Stimulated activated CD4-positive, alpha-beta T cell treated with anti-CD3 and anti-CD28 coated beads, Interleukin-12 subunit alpha, Interleukin-12 subunit beta, amount 100 ng/mL, for 4 hours (primary cell): ENCODE measurements around the gene RNF217.
"Not testable (repeated sequence)": the region's sequence is repeated elsewhere in the genome, so short reads cannot be mapped to it uniquely, and the experiment has no call there.

Experiments used
- DNase-seq: peaks from one replicate; pipeline ENCODE4 v3.0.0-alpha.2; 2020

The RNF217 gene

DNA sequence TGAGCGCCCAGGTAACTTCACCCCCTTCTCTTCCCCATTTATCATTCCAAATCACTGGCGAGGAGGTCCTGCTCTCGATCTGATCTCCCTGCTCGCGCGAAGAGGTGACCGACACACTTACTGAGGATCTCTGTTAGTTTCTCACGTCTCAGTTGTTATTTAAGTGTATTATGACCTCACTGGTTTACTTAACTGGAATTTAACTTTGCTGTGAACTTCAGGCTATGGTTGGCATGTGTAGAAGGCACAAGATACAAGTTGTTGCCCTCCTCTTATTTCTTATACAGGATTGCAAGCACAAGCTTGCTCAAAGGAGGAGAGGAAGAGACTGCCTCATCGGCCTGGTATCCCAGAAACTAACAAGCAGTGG is 1.2 kb downstream of the RNF217 start:
- DNase-seq, result no peak

DNA sequence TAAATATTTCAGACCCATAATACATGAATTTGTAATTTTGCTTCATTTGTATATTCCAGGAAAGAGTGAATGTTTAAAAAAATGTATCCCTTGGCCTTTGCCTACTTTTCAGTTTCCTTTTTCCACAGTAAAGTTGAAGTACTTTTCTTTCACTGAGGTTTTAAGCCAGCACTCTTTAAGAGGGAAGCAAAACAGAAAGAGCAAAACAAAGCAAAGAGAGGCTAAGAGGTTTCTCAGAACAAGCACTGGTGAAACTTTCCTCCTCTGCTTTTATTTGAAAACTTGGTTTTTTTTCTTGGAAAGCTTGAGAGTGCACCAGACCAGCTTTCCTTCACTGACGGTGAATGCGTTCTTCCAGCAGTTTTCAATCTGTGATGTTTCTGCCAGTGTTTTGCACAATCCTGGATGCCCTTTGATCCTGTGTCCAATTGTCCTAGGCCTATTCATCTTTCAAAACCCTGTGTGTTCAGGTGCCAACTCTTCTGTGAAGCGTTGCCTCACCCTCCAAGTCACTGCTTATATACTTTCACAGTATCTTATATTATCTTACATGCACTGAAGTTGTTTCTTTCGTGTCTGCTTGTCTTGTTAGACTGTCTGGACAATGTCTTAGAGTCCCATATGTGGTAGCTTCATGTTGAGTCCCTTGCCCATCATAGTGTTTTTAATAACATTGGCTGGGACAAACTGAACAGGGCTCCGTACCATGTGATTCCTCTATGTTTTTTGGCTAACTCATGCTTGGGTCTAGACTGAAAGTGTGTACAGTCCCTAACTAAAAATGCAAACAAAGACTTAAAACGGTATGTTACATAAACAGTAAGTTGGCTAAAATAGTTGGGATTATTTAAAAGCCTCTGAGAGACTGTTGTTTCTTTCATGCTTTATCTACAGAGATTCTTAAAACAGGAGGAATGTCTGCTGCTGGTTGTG is 1.9 kb downstream of the RNF217 start:
- no peak for DNase-seq

DNA sequence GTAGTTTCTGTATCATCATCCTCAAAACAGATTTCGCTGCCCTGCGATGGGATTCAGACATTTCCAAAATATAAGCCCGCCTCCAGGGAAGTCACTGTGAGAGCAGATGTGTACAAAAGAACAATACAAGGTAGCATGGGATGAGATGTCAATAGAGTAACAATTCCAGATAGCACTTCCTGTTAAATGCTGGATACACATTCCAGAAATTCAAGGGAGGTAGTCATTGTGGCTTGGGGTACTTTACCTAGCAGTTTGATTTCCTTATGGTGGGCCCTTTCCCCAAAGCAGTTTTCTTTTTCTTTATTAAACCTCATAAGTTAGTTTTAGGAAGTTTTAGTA is 2.5 kb downstream of the RNF217 start:
- no peak for DNase-seq

- DNase-seq, result not testable (repeated sequence)
Observed at GRCh38 chr6:124965424-124965850, 3.2 kb downstream of the RNF217 start.

- no peak for DNase-seq
Observed at GRCh38 chr6:124967444-124967843, 5.2 kb downstream of the RNF217 start.

GRCh38 chr6:124968401-124968800 is 6.2 kb downstream of the RNF217 start:
- DNase-seq, result no peak

- DNase-seq, result no peak
Observed at GRCh38 chr6:124970243-124970642, 8.0 kb downstream of the RNF217 start.

- DNase-seq, result no peak
Observed at GRCh38 chr6:124970763-124971162, 8.5 kb downstream of the RNF217 start.

DNA sequence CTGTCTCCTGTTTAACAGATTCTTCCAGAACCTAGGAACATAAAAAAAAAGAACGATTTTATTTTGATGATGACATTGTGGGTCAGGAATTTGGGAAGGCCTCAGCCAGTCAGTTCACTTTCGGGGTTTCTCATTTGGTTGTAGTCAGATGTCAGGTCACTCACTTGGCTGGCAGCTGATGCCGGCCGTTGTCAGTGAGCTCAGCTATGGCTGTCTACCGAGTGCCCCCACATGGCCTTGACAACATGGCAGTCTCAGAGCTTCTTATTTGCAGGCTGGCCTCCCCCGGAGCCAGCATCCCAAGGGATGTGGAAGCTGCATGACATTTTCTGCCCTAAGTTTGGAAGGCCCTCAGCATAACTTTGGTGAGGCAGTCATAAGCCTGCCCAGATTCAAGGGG is 11.5 kb downstream of the RNF217 start:
- no peak for DNase-seq

DNA sequence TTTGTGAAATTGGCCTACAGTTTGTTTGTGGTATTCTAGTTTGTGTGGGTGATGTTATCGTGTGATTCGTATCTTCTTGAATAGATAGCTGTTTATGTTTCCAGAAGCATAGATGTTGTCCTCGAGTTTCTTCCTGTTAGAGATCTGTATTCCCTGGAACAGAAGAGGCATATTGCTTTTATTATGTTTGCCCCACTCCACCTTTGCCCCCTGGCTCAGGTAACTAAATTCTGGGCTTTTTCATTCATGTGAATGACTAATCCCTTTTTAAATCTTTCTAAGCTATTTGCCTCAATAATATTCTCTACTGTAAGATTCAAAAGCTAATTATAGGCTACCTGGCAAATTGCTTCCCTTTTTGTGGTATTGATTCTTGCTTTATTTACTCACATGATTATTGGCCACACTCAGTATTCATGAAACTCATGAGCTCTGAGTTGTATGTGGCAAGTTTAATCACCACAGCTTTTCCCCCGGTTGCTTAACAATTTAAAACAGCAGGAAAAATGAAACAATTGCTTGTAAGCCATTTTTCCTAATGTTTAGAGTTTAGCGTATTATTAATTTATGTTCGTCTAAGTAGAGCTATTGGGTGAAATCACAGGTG is 12.6 kb downstream of the RNF217 start:
- no peak for DNase-seq

GRCh38 chr6:124977067-124977908 is 15.1 kb downstream of the RNF217 start:
- DNase-seq, result no peak

DNA sequence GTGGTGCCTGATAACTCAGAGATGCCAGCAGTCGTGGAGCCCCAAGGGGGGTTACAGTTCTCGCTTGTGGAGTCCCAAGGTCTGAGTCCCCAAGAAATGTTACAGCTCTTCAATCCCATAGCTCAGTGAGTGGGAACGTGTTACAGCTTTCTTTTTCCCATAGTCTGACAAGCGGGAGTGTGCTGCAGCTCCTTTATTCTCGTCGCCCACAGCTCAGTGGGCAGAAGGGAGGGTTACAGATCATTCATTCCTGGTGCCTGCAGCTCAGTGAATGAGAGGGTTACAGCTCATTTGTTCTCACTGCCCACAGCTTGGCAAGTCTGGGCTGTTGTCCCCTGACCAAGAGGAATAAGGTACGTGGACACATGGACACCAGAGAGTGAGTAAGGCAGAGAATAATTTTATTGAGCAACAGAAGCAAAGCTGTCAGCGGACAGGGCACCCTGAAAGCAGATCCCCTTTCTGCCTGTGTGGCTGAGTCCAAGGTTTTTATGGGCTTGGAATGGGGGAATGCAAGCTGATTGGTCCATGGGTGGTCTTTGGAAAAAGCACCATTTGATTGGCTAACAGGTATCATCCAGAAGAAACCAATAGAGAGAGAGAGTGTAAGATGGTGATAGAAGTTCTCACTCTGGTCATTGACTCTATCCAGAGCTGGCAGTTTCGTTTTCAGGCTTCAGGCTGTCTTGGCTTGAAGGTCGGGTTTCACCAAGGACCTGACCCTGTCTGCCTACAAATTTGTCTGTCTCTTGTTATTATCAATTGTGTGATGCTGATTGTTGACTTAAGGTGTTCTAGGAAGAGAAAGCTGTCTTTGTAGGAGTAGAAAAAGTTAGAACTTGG is 16.4 kb downstream of the RNF217 start:
- no peak for DNase-seq

DNA sequence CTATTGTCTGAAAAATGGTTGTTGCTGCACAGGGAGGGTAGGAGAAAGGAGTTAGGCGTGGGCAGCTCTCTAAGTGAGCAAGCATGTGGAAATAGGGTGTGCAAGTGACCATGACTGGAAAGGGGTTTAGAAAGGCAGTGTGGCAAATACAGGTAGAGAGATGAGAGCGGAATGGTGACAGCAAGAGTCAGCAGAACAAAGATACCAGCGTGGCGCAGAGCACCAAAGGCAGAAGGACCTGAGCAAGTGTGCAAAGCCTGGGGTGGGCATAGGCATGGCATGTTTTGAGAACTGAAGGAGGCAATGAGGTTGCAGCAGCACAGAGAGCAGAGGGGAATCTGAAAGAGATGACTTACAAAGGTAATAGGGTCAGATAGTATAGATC is 17.0 kb downstream of the RNF217 start:
- DNase-seq, result no peak

DNA sequence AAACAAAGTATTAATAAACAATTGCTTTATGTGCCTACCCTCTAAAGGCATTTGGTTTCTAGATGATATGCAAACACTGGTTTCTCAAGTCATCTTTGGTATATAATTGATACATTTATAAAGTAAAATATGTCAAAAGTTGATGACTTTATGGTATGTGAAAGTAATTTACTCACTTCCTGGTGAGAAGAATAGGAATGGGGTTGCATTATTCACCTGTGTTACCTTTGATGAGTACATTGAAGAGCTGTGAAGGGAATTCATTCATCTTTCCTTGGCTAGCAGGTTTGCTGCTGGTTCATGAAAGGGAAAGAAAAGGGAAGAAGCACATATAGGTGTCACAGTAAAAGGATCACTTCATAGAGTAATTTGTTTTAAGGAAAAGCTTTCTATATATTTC is 20.4 kb downstream of the RNF217 start:
- DNase-seq, result no peak

GRCh38 chr6:124983383-124984083 is 21.3 kb downstream of the RNF217 start:
- DNase-seq, result no peak

DNA sequence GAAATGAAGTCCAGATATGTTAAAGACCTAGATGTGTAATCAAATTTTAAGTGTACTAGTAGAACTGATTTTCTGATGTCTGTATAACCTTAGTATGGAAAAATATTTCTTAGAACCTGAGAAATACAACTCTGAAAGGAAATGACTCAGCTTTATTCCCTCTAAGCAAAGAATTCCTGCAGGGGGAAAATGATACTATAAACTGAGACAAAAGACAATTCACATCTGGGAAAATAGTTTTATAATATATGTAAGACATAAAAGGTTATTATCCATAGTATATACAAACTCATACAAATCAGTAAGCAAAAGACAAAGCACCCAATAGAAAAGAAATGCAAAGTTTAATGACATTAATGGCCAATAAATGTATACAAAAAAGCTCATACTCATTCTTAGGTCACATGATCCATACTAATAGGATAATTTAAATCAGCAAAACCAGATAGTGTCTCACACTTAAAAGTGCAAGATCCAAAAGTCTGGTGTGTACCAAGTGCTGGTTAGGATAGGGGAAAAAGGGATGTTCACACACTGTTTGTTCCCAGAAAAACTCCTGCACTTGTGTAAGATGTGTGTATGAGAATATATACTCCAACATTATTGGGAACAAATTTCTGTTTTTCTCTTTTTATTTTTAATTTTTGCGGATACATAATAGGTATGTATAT is 22.6 kb downstream of the RNF217 start:
- no peak for DNase-seq

DNA sequence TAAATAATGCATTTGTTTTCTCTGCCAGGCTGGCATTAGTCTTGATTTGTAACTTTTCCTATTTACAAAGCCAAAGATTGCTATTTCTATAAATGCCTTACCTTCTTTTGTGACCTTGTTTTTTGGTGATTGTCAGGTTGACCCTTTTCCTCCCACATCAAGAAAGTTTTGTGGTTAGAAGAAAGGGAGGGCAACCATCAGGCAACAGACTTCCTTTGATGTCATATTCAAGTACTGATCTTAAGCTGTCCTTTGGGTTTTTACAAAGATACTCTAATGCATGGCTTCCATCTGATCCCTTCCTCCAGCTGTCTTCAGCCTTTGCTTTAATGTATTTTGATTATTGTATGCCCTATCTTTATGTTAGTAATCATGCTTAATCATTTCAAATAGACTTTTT is 23.9 kb downstream of the RNF217 start:
- DNase-seq, result no peak

- no peak for DNase-seq
Observed at GRCh38 chr6:124987291-124987690, 25.1 kb downstream of the RNF217 start.

- no peak for DNase-seq
Observed at GRCh38 chr6:124987999-124988591, 25.9 kb downstream of the RNF217 start.

DNA sequence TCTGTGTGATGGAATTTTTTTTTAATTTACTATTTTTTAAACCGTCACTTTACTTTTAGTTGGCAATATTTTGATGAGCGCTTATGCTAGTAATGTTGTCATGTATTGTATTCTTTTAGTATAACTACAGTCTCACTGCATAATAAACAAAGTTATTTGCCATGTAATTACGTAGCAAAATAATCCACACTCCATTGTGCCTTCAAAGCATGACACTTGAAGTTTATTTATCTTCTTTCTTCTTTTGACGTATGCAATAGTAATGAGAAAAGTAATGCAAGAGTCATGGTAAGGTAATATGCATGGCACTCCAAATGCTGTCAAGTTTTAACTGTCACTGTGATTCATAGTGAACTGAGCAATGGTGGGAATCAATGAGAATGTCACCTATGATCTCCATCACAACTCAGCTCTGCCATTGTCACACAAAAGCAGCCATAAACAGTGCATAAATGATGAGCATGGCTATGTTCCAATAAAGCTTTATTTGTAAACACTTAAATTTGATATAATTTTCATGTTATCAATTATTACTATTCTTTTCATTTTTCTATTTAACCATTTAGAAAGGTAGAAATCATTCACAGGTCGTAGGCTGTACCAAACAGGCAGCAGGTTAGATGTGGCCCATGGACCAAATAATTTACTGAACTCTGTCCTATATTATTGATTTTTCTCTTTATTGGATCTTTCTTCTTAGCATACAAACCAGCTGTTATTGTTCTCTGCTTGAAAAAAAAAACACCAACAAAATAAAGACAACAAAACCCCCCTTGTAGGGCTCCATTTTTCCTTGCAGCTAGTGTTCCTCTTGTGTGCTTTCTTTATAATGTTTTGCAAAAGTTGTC is 27.1 kb downstream of the RNF217 start:
- DNase-seq, result no peak
